Motor neuron (in vitro differentiated cells): ENCODE data around the gene EP300. TPM values are rescaled to one million over a fixed set of nuclear protein-coding genes. Genes with fewer than 3 reads are reported as not detected.
A peak's percentile ranks its signal among the peaks of the same experiment; 100 is the strongest.
"Not testable (repeated sequence)": the region's sequence is repeated elsewhere in the genome, so short reads cannot be mapped to it uniquely, and the experiment has no call there.

Experiments used
- ATAC-seq, 8 experiments: fragments of 200-7000 bp; cut with Tn5 transposase; replicated peaks in 6 of 8; 2 replicates each; pipeline ENCODE4 v1.8.0; 2021; ENCODE audit warnings: mild to moderate bottlenecking in 8 of 8, moderate library complexity in 8 of 8
- H3K27ac ChIP-seq, 2 donors: fragments of 250-450 bp; sonication (Bioruptor Pico); 2 replicates each; pipeline ENCODE4 v1.9.0; 2021; ENCODE audit warnings: antibody characterized with exemption in 2 of 2, mild to moderate bottlenecking in 2 of 2, moderate library complexity in 1 of 2
- H3K4me1 ChIP-seq, 2 donors: fragments of 250-450 bp; sonication (Bioruptor Pico); replicated peaks in 1 of 2; 2 replicates each; pipeline ENCODE4 v1.6.1; 2021; ENCODE audit warnings: antibody characterized with exemption in 2 of 2, mild to moderate bottlenecking in 2 of 2, moderate library complexity in 1 of 2
- H3K4me3 ChIP-seq, 5 donors: fragments of 250-450 bp; sonication (Bioruptor Pico); 2 replicates each; pipeline ENCODE4 v1.9.0; 2021; ENCODE audit warnings: antibody characterized with exemption in 5 of 5, mild to moderate bottlenecking in 5 of 5, moderate library complexity in 4 of 5
- WGBS, 10 experiments: fragments of 450-650 bp; shearing (Covaris generic); methylation state at CpG; one replicate each; pipeline ENCODE4 v1.0.0; 2022; 5-methylcytosine and 5-hydroxymethylcytosine counted together
- in situ Hi-C, 9 experiments: fragments of 400-800 bp; cut with MboI; loops; one replicate each; pipeline ENCODE4 v1.15.0; 2021; ENCODE audit warnings: low sequenced_read_pairs in 9 of 9, low pct_unique_long_range_greater_than_20kb in 2 of 9; ENCODE audit not compliant: unreplicated experiment in 9 of 9
- total RNA-seq, 8 experiments: library from RNA; unstranded; fragments of 300-600 nt; gene quantifications; 2 replicates each; pipeline versions ENCODE4 v1.2.3 to v1.2.4, GENCODE V29; 2022

EP300 gene
- total RNA-seq, 8 experiments from 2014 or later, result 21.8 to 82.2 (median 32.4) TPM

DNA sequence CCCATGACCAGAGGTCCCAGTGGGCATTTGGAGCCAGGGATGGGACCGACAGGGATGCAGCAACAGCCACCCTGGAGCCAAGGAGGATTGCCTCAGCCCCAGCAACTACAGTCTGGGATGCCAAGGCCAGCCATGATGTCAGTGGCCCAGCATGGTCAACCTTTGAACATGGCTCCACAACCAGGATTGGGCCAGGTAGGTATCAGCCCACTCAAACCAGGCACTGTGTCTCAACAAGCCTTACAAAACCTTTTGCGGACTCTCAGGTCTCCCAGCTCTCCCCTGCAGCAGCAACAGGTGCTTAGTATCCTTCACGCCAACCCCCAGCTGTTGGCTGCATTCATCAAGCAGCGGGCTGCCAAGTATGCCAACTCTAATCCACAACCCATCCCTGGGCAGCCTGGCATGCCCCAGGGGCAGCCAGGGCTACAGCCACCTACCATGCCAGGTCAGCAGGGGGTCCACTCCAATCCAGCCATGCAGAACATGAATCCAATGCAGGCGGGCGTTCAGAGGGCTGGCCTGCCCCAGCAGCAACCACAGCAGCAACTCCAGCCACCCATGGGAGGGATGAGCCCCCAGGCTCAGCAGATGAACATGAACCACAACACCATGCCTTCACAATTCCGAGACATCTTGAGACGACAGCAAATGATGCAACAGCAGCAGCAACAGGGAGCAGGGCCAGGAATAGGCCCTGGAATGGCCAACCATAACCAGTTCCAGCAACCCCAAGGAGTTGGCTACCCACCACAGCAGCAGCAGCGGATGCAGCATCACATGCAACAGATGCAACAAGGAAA is 85.4 kb downstream of the EP300 start:
- peak in 5 of 8 experiments; percentile 24 to 48 (median 43) for ATAC-seq
- H3K4me1 ChIP-seq, result no peaks in the 10 kb centered on the region
- in situ Hi-C loops, result no loop called here
- no peak overlapping the region for H3K27ac ChIP-seq
- no peak overlapping the region for H3K4me3 ChIP-seq
- 94 to 100% (median 100%) methylated on average over 1 to 5 of the region's 9 CpGs; no CpG with 5 or more reads in 6 of the 10 experiments for WGBS, 10 experiments

DNA sequence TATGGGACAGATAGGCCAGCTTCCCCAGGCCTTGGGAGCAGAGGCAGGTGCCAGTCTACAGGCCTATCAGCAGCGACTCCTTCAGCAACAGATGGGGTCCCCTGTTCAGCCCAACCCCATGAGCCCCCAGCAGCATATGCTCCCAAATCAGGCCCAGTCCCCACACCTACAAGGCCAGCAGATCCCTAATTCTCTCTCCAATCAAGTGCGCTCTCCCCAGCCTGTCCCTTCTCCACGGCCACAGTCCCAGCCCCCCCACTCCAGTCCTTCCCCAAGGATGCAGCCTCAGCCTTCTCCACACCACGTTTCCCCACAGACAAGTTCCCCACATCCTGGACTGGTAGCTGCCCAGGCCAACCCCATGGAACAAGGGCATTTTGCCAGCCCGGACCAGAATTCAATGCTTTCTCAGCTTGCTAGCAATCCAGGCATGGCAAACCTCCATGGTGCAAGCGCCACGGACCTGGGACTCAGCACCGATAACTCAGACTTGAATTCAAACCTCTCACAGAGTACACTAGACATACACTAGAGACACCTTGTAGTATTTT is 86.1 kb downstream of the EP300 start:
- no peak overlapping the region for H3K4me3 ChIP-seq
- H3K4me1 ChIP-seq, result no peaks in the 10 kb centered on the region
- H3K27ac ChIP-seq, result no peak overlapping the region
- WGBS, 10 experiments, result 62 to 100% (median 88%) methylated on average over 1 to 5 of the region's 8 CpGs; no CpG with 5 or more reads in 2 of the 10 experiments
- in situ Hi-C loops, result no loop called here
- peak in 1 of 8 experiments; percentile 15 for ATAC-seq

DNA sequence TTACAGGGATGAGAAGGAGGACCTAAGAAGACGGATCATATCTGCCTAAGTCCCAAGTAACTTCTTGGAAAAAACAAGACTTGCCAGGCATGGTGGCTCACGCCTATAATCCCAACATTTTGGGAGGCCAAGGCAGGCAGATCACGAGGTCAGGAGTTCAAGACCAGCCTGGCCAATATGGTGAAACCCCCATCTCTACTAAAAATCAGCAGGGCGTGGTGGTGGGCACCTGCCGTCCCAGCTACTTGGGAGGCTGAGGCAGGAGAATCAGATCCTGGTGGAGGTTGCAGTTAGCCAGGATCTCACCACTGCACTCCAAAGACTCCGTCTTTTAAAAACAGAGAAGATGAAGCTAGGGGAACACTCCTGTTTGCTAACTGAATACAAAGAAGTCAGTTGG is 88.0 kb downstream of the EP300 start:
- H3K4me3 ChIP-seq, ATAC-seq, in situ Hi-C loops, H3K4me1 ChIP-seq, H3K27ac ChIP-seq: not testable (repeated sequence)
- WGBS, 10 experiments, result 79 to 100% (median 93%) methylated on average over 1 to 6 of the region's 6 CpGs; no CpG with 5 or more reads in 3 of the 10 experiments

DNA sequence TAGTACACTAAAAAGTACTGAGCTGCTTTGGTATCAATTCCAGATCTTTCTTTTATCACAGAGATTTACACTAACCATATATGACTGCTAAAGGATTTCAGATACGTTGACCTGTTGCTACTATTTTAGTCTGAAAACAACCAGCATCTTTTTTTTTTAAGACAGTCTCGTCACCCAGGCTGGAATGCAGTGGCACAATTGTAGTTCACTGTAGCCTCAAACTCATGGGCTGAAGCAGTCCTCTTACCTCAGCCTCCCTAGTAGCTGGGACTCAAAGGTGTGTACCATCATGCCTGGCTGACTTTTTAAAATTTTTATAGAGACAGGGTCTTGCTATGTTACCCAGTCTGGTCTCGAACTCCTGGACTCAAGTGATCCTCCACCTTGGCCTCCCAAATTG is 88.5 kb downstream of the EP300 start:
- Histone ChIP-seq H3K27ac (no peak overlapping the region), H3K4me1 (no peaks in the 10 kb centered on the region), H3K4me3 (no peak overlapping the region)
- ATAC-seq, result no peak
- 33 to 100% (median 98%) methylated on average over 1 to 3 of the region's 3 CpGs; no CpG with 5 or more reads in 2 of the 10 experiments for WGBS, 10 experiments
- in situ Hi-C loops, result no loop called here

DNA sequence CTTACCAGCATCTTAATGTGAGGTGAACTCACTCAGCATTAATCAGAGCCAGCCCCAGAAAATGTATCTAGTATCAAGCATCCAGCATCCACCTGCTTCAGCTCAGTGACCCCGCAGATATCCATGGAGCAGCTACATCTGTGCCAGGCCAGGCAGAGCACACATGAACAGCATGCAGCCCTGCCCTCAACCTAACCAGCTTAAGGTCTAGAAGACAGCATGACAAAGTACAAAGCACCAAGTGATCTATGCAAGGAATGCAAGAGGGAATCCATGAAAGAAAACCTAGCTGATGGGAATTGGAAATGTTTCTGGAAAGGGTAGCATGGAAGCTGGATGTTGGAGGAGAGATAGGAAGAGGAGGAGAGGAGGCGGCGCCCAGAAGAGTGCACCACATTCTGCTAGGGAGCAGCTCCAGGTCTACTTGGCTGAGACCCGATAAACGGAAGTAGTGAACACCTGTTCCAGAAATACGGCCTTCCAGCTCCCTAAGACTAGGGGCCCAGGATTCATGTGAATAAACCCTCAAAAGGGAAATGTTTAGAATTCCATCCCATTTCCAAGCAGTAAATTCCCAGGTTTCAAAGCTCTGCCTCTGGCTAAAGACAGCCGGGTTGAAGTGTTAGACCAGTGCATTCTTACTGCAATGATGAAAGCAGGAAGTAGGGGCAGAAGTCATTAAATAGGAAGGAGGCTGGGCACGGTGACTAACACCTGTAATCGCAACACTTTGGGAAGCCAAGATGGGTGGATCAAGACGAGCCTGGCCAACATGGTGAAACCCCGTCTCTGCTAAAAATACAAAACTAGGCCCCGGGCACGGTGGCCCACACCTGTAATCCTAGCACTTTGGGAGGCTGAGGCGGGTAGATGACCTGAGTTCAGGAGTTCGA is 89.2 kb downstream of the EP300 start:
- ATAC-seq, result peak in 2 of 8 experiments; percentile 50 to 61
- no peaks in the 10 kb centered on the region for H3K4me1 ChIP-seq
- H3K4me3 ChIP-seq, result no peak overlapping the region
- WGBS, 10 experiments, result 40 to 100% (median 94%) methylated on average over 1 to 10 of the region's 15 CpGs; no CpG with 5 or more reads in 1 of the 10 experiments
- H3K27ac ChIP-seq, result no peak overlapping the region
- in situ Hi-C loops, result no loop called here

DNA sequence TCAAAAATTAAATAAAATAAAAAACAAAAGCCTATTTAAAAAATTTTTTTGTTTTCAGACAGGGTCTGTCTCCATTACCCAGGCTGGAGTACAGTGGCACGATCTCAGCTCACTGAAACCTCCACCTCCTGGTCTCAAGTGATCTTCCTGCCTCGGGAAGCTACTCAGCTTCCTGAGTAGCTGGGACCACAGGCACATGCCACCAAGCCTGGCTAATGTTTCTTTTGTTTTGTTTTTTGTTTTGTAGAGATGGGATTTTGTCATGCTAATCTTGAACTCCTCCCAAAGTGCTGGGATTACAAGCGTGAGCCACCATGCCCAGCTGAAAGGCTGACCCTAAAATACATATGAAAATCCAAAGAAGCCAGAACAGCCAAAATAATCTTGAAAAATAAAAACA is 92.3 kb downstream of the EP300 start:
- ATAC-seq, result no peak
- H3K4me3 ChIP-seq, result no peak overlapping the region
- no peaks in the 10 kb centered on the region for H3K4me1 ChIP-seq
- H3K27ac ChIP-seq, result no peak overlapping the region
- in situ Hi-C loops, result no loop called here
- WGBS, 10 experiments, result 0 to 80% (median 20%) methylated on average over 1 to 3 of the region's 3 CpGs; no CpG with 5 or more reads in 1 of the 10 experiments

DNA sequence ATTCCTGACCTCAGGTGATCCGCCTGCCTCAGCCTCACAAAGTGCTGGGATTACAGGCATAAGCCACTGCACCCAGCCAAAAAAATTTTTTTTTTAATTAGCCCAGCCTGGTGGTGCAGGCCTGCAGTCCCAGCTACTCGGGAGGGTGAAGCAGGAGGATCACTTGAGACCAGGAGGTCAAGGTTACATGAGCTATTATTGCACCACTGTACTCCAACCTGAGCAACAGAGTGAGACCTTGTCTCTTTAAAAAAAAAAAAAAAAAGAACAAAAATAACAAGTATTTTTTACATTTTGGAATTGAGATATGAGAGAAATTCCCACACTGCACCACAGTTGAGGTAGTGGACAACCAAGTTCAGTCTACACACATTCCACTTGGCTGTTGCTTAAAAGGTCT is 99.1 kb downstream of the EP300 start:
- Histone ChIP-seq H3K4me3 (no peak overlapping the region), H3K4me1 (no peaks in the 10 kb centered on the region), H3K27ac (no peak overlapping the region)
- WGBS, 10 experiments, result 0 to 100% (median 65%) methylated on average over 1 to 2 of the region's 2 CpGs; no CpG with 5 or more reads in 1 of the 10 experiments
- in situ Hi-C loops, result no loop called here
- ATAC-seq, result no peak

DNA sequence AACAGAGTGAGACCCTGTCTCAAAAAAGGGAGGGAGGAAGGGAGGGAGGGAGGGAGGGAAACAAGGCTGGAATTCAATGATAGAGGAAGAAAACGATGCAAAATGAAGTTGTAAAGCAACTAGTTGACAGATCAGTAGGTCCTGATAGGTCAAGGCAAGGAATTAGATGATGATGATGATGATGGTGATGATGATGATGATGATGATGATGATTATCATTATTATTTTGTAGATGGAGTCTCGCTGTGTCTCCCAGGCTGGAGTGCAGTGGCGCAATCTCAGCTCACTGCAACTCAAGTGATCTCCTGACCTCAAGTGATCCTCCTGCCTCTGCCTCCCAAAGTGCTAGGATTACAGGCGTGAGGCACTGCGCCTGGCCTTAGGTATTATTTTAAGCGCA is 101.4 kb downstream of the EP300 start:
- WGBS, 10 experiments, result 60 to 100% (median 89%) methylated on average over 1 to 5 of the region's 6 CpGs; no CpG with 5 or more reads in 6 of the 10 experiments
- in situ Hi-C loops, result no loop called here

DNA sequence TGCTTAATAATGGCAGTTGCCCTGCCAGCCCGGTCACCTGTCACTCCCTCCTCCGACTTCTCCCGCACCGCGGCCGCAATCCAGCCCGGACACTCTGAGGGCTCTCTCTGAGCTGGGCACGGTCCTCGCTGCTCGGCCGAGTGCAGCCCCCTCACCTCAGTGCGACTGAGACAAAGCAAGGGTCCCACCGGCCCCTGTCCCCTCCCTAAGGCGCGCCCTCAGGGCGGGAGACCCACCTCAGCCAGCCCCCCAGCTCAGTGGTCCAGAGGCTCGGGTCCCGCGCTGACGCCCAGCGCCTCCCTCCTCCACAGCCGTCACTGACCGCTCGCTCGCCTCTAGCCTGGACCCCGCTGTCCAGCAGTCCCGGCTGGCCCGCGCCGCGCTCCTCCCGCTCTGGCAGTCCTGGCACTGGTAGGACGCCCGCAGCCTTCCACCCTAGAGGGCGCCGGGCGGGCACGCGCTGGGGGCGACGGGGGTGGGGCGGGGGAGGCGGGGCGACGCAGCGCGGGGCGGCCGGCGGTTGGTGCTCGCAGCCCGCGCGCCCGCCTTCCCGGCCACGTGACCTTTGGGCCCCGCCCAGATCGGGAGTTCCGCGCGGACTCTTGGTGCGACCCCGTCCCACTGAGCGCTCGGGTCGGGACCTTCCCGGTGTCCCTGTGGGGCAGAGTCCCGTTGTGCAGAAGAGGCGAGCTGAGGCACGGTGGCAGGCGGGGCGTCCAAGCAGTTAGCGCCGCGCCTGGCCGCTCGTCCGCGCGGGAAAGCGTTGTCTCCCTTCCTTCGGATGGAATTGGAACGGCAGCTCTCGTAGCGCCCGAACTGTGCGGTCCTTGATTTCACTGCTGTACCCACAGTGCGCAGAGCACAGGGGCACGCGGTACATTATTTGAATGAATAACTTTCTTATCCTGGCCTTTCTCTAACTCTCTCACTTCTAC is 104.9 kb downstream of the EP300 start:
- Histone ChIP-seq H3K27ac (no peak overlapping the region), H3K4me3 (peak overlapping the region; percentile 56 to 91 (median 75)), H3K4me1 (peaks cover 0 to 6% of the 10 kb centered on the region in 2 donors)
- 0 to 4% (median 0%) methylated on average over 2 to 25 of the region's 91 CpGs; no CpG with 5 or more reads in 4 of the 10 experiments for WGBS, 10 experiments
- in situ Hi-C loops, result no loop called here
- ATAC-seq, result peak; percentile 87 to 94 (median 90)

More for the DNA sequence above, 101.4 kb downstream of the EP300 start:
- no peak for ATAC-seq
- H3K4me1 ChIP-seq, result peaks cover 0 to 6% of the 10 kb centered on the region in 2 donors
- H3K4me3 ChIP-seq, result no peak overlapping the region
- H3K27ac ChIP-seq, result no peak overlapping the region

DNA sequence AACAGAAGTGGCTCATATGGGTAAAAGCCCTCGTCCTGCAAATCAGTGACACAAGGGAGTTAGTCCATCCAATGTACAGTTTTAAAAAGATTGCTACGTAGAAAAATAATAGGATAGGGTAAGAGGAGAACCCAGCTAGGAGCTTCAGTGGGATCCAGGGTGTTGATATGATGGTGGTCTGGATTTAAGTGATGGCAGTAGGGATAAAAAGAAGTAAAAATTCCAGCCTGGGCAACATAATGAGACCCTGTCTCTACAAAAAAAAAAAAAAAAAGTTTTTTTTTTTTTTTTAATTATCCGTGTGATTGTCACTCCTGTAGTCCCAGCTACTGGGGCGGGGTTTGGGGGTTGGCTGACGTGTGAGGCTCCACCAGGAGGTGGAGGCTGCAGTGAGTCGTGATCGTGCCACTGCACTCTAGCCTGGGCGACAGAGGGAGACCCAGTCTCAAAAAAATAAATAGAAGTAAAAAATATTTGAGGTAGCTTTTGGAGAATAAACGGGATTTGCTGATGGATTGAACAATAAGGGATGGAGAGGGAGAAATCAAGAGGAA is 105.7 kb downstream of the EP300 start:
- Histone ChIP-seq H3K27ac (no peak overlapping the region), H3K4me1 (peaks cover 0 to 6% of the 10 kb centered on the region in 2 donors), H3K4me3 (peak overlapping the region; percentile 56 to 91 (median 75))
- 0 to 4% (median 0%) methylated on average over 1 to 9 of the region's 9 CpGs; no CpG with 5 or more reads in 1 of the 10 experiments for WGBS, 10 experiments
- in situ Hi-C loops, result no loop called here
- ATAC-seq, result peak in 7 of 8 experiments; percentile 7 to 51 (median 22)

DNA sequence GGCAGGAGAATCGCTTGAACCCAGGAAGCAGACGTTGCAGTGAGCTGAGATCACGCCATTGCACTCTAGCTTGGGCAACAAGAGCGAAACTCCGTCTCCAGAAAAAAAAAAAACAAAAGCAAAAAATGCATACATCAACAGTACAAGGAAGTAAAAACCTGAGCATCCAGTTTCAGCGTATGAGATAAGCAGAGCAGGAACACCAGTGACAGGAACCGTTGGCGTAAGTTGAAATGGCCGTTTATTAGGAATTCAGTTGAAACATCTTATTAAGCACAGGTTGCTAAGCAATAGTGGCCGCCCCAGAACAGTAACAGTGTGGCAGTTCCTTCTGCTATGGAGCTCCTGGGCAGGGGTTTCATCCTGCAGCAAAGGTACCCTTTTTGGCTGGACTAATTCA is 108.7 kb downstream of the EP300 start:
- Histone ChIP-seq H3K4me1 (peaks cover 8 to 9% of the 10 kb centered on the region in 2 donors), H3K27ac (no peak overlapping the region), H3K4me3 (no peak overlapping the region)
- 46 to 100% (median 76%) methylated on average over 1 to 9 of the region's 10 CpGs for WGBS, 10 experiments
- in situ Hi-C loops, result no loop called here
- no peak for ATAC-seq

DNA sequence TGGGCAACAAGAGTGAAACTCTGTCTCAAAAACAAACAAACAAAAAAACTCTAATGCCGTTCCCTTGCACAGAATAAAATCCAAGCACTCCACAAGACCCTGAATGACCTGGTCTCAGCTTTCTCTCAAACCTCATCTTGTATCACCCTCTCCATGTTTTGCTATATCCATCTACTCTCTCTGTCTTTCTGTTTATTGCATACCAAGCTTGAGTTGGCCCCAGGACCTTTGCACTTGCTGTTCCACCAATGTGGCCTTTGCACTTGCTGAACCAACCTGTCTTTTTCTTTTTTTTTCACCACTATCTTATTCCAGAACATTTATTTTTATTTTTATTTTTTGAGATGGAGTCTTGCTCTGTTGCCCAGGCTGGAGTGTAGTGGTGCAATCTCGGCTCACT is 110.7 kb downstream of the EP300 start:
- ATAC-seq, result no peak
- in situ Hi-C loops, result no loop called here
- 70 to 100% (median 84%) methylated on average over 1 to 2 of the region's 2 CpGs; no CpG with 5 or more reads in 1 of the 10 experiments for WGBS, 10 experiments
- no peak overlapping the region for H3K27ac ChIP-seq
- peaks cover 10 to 11% of the 10 kb centered on the region in 2 donors for H3K4me1 ChIP-seq
- H3K4me3 ChIP-seq, result no peak overlapping the region
